COLO668 (cell line): ENCODE data around the gene GULP1.
"Not testable (repeated sequence)": the region's sequence is repeated elsewhere in the genome, so short reads cannot be mapped to it uniquely, and the experiment has no call there.

ENCODE experiments used
- DNase-seq: peaks from one replicate; lab custom pipeline; 2025; ENCODE audit not compliant: unreplicated experiment; lab: John Stamatoyannopoulos, UW

The GULP1 gene, protein sequence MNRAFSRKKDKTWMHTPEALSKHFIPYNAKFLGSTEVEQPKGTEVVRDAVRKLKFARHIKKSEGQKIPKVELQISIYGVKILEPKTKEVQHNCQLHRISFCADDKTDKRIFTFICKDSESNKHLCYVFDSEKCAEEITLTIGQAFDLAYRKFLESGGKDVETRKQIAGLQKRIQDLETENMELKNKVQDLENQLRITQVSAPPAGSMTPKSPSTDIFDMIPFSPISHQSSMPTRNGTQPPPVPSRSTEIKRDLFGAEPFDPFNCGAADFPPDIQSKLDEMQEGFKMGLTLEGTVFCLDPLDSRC

DNA sequence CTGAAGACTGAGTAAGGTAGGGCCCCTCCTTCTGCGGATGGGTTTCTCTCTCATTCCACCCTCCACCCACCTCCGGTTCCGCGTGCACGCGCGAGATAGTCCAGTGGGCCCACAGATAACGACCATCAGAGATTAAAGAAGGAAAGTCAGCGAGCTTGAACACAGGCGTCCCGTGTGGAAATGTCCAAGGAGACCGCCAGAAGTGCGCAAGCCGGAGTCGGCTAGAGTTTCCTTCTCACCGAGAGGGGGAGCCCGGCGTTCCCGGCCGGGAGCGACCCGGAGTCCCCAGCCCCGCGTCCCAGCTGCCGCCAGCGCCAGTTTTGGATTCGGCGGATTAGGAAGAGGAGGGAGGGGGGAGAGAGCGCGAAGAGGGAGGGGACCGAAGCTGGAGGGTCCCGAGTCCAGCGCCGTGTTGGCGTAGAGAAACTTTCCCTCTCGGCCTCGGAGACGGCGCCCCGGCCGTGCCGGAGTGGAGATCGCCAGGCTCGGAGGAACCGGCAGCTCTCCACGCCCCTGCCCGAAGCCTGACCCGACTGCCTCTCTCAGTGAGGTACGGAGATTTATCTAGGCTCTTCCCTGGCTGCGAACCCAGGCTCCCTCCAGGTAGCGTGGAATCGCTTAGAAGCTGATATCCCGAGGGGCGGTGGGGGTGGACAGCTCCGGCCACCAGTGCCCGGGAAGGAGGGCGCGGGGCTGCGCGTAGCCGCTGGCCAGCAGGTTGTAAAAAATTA is at the start of gene GULP1:
Gene GULP1, plus strand, starts transcription at position 258 of the 731 bp plus-strand sequence. CDS start 185,829 bp downstream, outside the sequence.
- peak; percentile 80 for DNase-seq

DNA sequence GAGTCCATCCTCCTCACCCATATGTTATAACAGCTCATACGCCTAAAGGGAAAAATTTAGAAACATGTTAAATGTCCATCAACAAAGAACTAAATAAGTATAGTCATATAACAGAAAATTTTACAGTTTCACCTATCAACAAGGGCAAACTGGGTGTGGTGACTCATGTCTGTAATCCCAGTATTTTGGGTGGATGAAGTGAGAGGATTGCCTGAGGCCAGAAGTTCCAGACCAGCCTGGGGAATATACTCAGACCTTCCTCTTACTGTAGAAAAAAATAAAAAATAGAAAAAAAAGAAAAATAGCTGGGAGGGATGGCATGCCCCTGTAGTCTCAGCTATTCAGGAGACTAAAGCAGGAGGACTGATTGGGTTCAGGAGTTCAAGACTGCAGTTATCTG is 48.3 kb upstream of the GULP1 start:
- DNase-seq = no peak

DNA sequence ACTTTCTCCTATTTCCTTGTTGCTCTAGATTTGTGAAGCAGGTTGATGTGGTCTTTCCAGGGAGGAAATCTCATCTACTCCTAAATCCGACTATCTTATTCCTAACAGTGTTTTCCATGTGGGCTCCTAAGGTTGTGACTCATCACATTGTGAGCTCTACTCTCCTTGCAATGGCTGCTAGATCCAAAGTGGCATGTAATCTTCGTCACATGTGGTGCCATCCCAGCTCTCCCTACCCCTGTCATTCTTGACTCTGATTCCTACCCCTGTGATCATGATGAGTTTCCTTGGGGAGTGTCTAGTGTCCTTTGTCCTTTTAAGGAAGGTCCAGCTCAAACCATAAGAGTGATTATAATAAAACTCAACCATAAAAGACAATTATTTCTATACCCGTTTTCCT is 47.3 kb upstream of the GULP1 start:
- no peak for DNase-seq

- DNase-seq = no peak
These were observed 46.4 kb upstream of the GULP1 start for GRCh38 chr2:188245230-188245629.

GRCh38 chr2:188248513-188248912 is 43.2 kb upstream of the GULP1 start:
- DNase-seq = no peak

- DNase-seq = no peak
These were observed 40.6 kb upstream of the GULP1 start for GRCh38 chr2:188251034-188251433.

GRCh38 chr2:188256420-188256819 is 35.3 kb upstream of the GULP1 start:
- DNase-seq = no peak

DNA sequence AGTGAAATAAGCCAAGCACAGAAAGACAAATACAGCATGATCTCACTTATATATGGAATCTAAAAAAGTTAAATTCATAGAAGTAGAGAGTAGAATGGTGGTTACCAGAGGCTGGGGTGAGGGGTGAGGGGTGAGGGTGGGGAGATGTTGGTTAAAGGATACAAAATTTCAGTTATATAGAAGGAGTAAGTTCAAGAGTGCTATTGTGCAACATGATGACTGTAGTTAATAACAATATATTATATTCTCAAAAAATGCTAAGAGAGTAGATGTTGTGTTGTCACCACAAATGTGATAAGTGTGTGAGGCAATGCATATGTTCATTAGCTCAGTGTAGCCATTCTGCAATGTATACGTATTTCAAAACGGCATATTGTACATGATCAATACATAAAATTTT is 26.4 kb upstream of the GULP1 start:
- DNase-seq = no peak

DNA sequence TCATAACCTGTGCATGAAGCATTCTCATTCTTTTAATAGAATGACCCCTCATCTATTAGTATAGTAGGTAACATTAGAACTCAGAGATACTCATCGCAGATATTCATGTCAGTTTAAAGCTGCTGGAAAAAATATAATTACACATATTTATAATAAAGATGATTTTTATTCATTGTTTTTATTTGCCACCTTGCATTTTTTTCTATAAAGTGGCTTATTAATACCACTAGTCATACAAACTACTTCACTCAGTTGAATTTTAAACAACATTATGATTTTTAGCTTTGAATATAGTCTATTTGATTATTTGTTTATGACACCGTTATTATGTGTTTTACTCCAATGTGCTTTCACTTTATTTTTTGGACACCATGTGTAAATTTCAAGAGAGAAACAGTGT is 23.9 kb upstream of the GULP1 start:
- no peak for DNase-seq

- no peak for DNase-seq
These were observed 22.7 kb upstream of the GULP1 start for GRCh38 chr2:188269004-188269403.

- no peak for DNase-seq
These were observed 19.6 kb upstream of the GULP1 start for GRCh38 chr2:188272121-188272520.

DNA sequence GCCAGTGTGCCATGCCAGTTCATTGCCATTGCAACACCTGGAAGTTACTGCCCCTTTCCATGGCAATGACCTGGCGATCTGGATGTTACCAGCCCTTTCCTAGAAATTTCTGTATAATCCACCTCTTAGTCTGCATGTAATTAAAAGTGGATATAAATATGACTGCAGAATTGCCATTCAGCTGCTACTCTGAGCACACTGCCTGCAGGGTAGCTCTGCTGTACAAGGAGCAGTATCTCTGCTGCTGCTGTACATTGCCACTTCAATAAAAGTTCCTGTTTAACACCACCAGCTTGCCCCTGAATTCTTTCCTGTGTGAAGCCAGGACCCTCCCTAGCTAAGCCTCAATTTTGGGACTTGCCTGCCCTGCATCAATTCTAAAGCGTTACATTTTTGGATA is 17.4 kb upstream of the GULP1 start:
- DNase-seq = no peak

GRCh38 chr2:188276255-188276654 is 15.4 kb upstream of the GULP1 start:
- DNase-seq = no peak

DNA sequence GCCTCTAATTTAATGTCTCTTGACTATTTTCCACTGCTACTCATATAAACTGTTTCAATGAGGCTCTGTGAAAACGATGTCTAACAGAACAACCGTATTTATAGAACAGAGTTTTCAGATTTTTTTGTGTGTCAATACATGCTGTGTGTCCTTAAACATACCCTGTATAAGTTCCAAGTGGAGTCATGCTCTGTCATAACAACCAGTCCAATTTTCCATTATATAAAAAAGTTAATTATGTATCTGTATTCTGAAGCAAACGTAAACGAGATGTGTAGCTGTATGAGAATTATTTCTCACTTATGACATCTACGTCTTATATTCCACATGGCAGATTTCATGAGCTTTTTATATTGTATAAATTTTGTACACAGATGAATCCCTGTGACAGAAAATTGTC is 13.9 kb upstream of the GULP1 start:
- no peak for DNase-seq

DNA sequence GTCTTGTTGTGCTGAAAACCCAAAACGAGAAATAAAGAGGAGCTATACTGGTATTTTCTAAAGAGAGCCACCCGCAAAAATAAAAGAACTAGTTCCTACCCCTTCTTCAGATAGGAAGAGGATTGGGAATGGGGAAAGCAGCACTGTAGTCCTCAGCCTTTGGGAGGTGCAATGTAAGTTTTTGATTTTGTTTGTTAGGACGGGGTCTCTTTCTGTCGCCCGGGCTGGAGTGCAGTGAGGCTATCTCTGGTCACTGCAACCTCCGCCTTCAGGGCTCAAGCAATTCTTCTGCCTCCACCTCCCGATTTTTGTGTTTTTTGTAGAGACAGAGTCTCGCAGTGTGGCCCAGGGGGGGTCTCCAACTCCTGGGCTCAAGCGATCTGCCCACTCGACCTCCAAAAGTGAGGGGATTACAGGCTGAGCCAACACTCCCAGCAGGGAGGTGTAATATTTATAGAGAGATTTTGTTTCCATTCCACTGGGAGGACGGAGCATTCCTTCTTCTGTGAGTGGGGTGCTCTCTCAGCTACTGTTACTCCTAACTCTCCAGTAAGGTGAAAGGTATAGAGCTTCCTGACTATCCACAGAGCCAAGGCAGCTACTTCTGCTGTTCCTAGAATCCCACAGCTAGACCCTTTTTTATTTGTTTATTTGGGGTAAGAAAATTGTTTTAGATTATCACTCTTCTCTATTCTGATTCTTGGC is 13.1 kb upstream of the GULP1 start:
- DNase-seq = no peak

- DNase-seq = no peak
These were observed 12.6 kb upstream of the GULP1 start for GRCh38 chr2:188279093-188279445.

GRCh38 chr2:188280811-188281222 is 10.9 kb upstream of the GULP1 start:
- no peak for DNase-seq

DNA sequence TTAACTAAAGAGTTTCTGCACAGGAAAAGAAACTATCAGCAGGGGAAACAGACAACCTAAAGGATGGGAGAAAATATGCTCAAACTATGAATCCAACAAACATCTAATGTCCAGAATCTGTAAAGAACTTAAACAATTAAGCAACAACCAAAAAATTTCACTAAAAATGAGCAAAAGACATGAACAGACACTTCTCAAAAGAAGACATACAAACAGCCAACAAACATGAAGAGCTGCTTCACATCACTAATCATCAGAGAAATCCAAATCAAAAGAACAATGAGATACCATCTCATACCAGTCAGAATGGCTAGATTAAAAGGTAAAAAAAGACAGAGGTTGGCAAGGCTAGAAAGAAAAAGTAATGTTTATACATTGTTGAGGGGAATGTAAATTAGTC is 8.8 kb upstream of the GULP1 start:
- no peak for DNase-seq

DNA sequence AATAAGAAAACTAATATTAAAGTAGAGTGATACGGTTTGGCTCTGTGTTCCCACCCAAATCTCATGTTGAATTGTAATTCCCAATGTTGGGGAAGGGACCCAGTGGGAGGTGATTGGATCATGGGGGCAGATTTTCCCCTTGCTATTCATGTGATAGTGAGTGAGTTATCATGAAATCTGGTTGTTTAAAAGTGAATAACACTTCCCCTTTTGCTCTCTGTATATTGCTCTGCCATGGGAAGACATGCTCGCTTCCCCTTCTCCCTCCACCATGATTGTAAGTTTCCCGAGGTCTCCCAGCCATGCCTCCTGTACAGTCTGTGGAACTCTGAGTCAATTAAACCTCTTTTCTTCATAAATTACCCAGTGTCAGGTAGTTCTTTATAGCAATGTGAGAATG is 7.4 kb upstream of the GULP1 start:
- DNase-seq = not testable (repeated sequence)

- no peak for DNase-seq
These were observed 6.6 kb upstream of the GULP1 start for GRCh38 chr2:188285049-188285448.

- no peak for DNase-seq
These were observed 5.9 kb upstream of the GULP1 start for GRCh38 chr2:188285774-188286173.

DNA sequence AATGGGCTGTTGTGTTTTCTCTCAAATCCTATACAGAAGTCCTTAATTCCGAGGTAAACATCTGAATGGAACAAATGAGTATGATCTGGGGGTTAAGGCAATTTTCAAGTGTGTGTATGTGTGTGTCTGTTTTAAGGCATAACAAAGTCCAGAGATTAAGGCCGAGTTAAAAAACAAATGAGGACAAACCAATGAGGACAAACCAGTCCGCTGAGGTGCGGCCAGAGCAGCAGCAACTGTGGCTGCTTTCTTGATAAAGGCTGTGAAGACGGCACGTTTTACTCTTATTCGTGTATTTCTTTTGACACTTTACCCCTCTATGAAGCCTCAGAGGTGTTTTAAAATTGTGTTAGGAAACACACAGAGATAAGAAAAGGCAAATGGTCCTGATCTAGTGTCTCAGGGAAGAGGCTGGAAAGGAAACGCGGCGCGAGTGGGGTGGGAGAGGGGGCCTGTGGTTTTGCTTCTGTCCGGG is 495 bp upstream of the GULP1 start:
- no peak for DNase-seq
